Measurements from ENCODE around the gene PSMD5.

The PSMD5 gene

GRCh38 chr9:120842685-120843485 lies at the start of gene PSMD5:
TSS of gene PSMD5 (minus strand) at chr9:120842922. CDS start at chr9:120842909, 13 bp downstream.
- peak; percentile 88 for DNase-seq (ENCODE audit: low read depth)

- DNase-seq (ENCODE audit: low read depth) = no peak
Measured at GRCh38 chr9:120891884-120892747, 49.4 kb upstream of the PSMD5 start.

- no peak for DNase-seq (ENCODE audit: low read depth)
Measured at GRCh38 chr9:120891245-120891883, 48.6 kb upstream of the PSMD5 start.

- DNase-seq (ENCODE audit: low read depth) = no peak
Measured at GRCh38 chr9:120890320-120891244, 47.9 kb upstream of the PSMD5 start.

- DNase-seq (ENCODE audit: low read depth) = no peak
Measured at GRCh38 chr9:120889606-120890271, 47.0 kb upstream of the PSMD5 start.

GRCh38 chr9:120888626-120889025 lies 45.9 kb upstream of the PSMD5 start:
- no peak for DNase-seq (ENCODE audit: low read depth)

GRCh38 chr9:120886490-120886967 lies 43.8 kb upstream of the PSMD5 start:
- no peak for DNase-seq (ENCODE audit: low read depth)

GRCh38 chr9:120885958-120886357 lies 43.2 kb upstream of the PSMD5 start:
- no peak for DNase-seq (ENCODE audit: low read depth)

- DNase-seq (ENCODE audit: low read depth) = no peak
Measured at GRCh38 chr9:120885457-120885856, 42.7 kb upstream of the PSMD5 start.

- no peak for DNase-seq (ENCODE audit: low read depth)
Measured at GRCh38 chr9:120883608-120883996, 40.9 kb upstream of the PSMD5 start.

GRCh38 chr9:120882935-120883607 lies 40.3 kb upstream of the PSMD5 start:
- no peak for DNase-seq (ENCODE audit: low read depth)

GRCh38 chr9:120879446-120879845 lies 36.7 kb upstream of the PSMD5 start:
- no peak for DNase-seq (ENCODE audit: low read depth)

- DNase-seq (ENCODE audit: low read depth) = no peak
Measured at GRCh38 chr9:120878188-120879130, 35.7 kb upstream of the PSMD5 start.

- DNase-seq (ENCODE audit: low read depth) = peak; percentile 42
Measured at GRCh38 chr9:120877276-120878034, 34.7 kb upstream of the PSMD5 start.

GRCh38 chr9:120876842-120877240 lies 34.1 kb upstream of the PSMD5 start, which contains the start of gene PHF19:
TSS of gene PHF19 (minus strand) at chr9:120877188. CDS start at chr9:120874741, 2,447 bp downstream.
- no peak for DNase-seq (ENCODE audit: low read depth)

- DNase-seq (ENCODE audit: low read depth) = peak; percentile 70
Measured at GRCh38 chr9:120875954-120876841, 33.5 kb upstream of the PSMD5 start.

- DNase-seq (ENCODE audit: low read depth) = no peak
Measured at GRCh38 chr9:120875643-120875953, 32.9 kb upstream of the PSMD5 start.
